Measurements from ENCODE around the gene FAM20A. TPM values are rescaled to one million over a fixed set of nuclear protein-coding genes. Genes with fewer than 3 reads are reported as not detected.

FAM20A gene
- total and polyA plus RNA-seq, 2 of the 8 experiments (the other 6 are each of a cell fraction or from before 2014, with no cell fraction given): 3.6 to 11.9 TPM

- DNase-seq (ENCODE audit: low read depth in 1 of 2, low spot score in 2 of 2): no peak
- no peak overlapping the region for H2AFZ ChIP-seq (ENCODE audit: low read length)
- no peak overlapping the region for H3K9ac ChIP-seq (replicated peaks in 1 of 4; ENCODE audit: extremely low read depth in 1 of 4, low read depth in 3 of 4, low read length in 3 of 4)
- FAIRE-seq: no peak
- H2BK20ac ChIP-seq (ENCODE audit: low read length): no peak overlapping the region
- no peaks in the 10 kb centered on the region for H3K79me2 ChIP-seq (ENCODE audit: control insufficient read depth in 1 of 2, insufficient read depth in 2 of 2, low read length in 2 of 2)
- no peak overlapping the region for H2BK5ac ChIP-seq (ENCODE audit: low read depth, low read length)
- no peaks in the 10 kb centered on the region for H3K9me3 ChIP-seq (ENCODE audit: insufficient read depth in 2 of 2, low read depth in 1 of 2, low read length in 1 of 2)
- H3K79me1 ChIP-seq (ENCODE audit: low read depth, low read length): no peaks in the 10 kb centered on the region
- H3K4me2 ChIP-seq (ENCODE audit: insufficient read depth in 1 of 2, low read depth in 2 of 2, low read length in 2 of 2): no peak overlapping the region
- no peak overlapping the region for H3K27ac ChIP-seq (ENCODE audit: low read depth, low read length)
- no peak overlapping the region for H2BK120ac ChIP-seq (replicated peaks; ENCODE audit: low read depth, low read length)
- no peaks in the 10 kb centered on the region for H3K27me3 ChIP-seq (replicated peaks in 1 of 4; ENCODE audit: control insufficient read depth in 3 of 4, extremely low read depth in 1 of 4, insufficient read depth in 3 of 4, low read length in 3 of 4)
- no peak overlapping the region for H2BK15ac ChIP-seq (ENCODE audit: low read length)
- no peak overlapping the region for H3K4ac ChIP-seq (replicated peaks; ENCODE audit: insufficient read length, low read depth, low read length)
- H4K20me1 ChIP-seq (replicated peaks in 1 of 2; ENCODE audit: control insufficient read depth in 1 of 2, insufficient read depth in 2 of 2, low read length in 2 of 2): no peaks in the 10 kb centered on the region
- H3K14ac ChIP-seq (ENCODE audit: insufficient read length): no peak overlapping the region
- no peak overlapping the region for H3K23ac ChIP-seq (ENCODE audit: insufficient read length)
- H3K23me2 ChIP-seq (ENCODE audit: low read depth, low read length): no peaks in the 10 kb centered on the region; the same call in 1 of the 2 replicates
- no peak overlapping the region for H4K8ac ChIP-seq (ENCODE audit: extremely low read depth, insufficient read depth, low read length)
- H3K36me3 ChIP-seq (ENCODE audit: control insufficient read depth in 2 of 4, insufficient read depth in 4 of 4, low read length in 3 of 4): no peaks in the 10 kb centered on the region
- no peak overlapping the region for H3K18ac ChIP-seq (ENCODE audit: extremely low read depth, low read length)
- H3K4me3 ChIP-seq (ENCODE audit: extremely low read depth in 1 of 4, insufficient read depth in 2 of 4, low read depth in 3 of 4, low read length in 4 of 4): no peak overlapping the region
- H3K56ac ChIP-seq (replicated peaks; ENCODE audit: insufficient read length, low read depth, low read length): no peak overlapping the region
- CTCF ChIA-PET (ENCODE audit: partially characterized antibody): interaction anchor here (1.3 to 1.7 kb wide), 3 partner anchors 8 to 88 kb away, joined by 5 to 11 read pairs (median 6); no protein-coding TSS in a partner anchor
- H3K4me1 ChIP-seq (replicated peaks in 1 of 4; ENCODE audit: control insufficient read depth in 3 of 4, insufficient read depth in 4 of 4, low read length in 3 of 4): no peaks in the 10 kb centered on the region
- POLR2A ChIA-PET (ENCODE audit: partially characterized antibody): interaction anchor here (0.7 kb wide), 1 partner anchor 463 kb away, joined by 3 read pairs; no protein-coding TSS in a partner anchor
- no peak overlapping the region for H4K5ac ChIP-seq (ENCODE audit: insufficient read length, low read depth, low read length)
- H2AK5ac ChIP-seq (ENCODE audit: low read depth, low read length): no peak overlapping the region
- no peak overlapping the region for H2BK12ac ChIP-seq (ENCODE audit: low read depth, low read length)
- no peak overlapping the region for H4K91ac ChIP-seq (replicated peaks; ENCODE audit: insufficient read length, low read length)
- no peak for TF ChIP-seq GTF2F1 (IDR thresholded peaks at IDR 0.05; ENCODE audit: borderline replicate concordance, low read depth, low read length)
- TF ChIP-seq GABPA (IDR thresholded peaks at IDR 0.05; ENCODE audit: borderline replicate concordance, insufficient read depth, low read length): no peak
- TF ChIP-seq SUZ12 (IDR thresholded peaks at IDR 0.05; ENCODE audit: low read length): no peak
- TF ChIP-seq SIN3A (conservative IDR thresholded peaks at IDR 0.05 in 1 of 2, IDR thresholded peaks at IDR 0.05 in 1 of 2; ENCODE audit: low read depth in 1 of 2, low read length in 2 of 2): no peak
- no peak for TF ChIP-seq BCL11A (IDR thresholded peaks at IDR 0.05; ENCODE audit: low read depth in 2 of 2, low read length in 2 of 2)
- no peak for TF ChIP-seq SAP30 (IDR thresholded peaks at IDR 0.05; ENCODE audit: insufficient read depth, insufficient replicate concordance, low read length)
- no peak for TF ChIP-seq CBX5 (IDR thresholded peaks at IDR 0.05; ENCODE audit: low read depth, low read length)
- TF ChIP-seq RAD21 (IDR thresholded peaks at IDR 0.05 in 1 of 2, conservative IDR thresholded peaks at IDR 0.05 in 1 of 2; ENCODE audit: low read depth in 2 of 2, low read length in 2 of 2): no peak
- TF ChIP-seq CHD2 (IDR thresholded peaks at IDR 0.05; ENCODE audit: low read length): no peak
- no peak for TF ChIP-seq MAFK (IDR thresholded peaks at IDR 0.05; ENCODE audit: low read depth, low read length)
- TF ChIP-seq HDAC2 (IDR thresholded peaks at IDR 0.05; ENCODE audit: borderline replicate concordance in 1 of 2, low read depth in 2 of 2, low read length in 2 of 2): no peak
- no peak for TF ChIP-seq CHD1 (IDR thresholded peaks at IDR 0.05; ENCODE audit: low read depth, low read length)
- TF ChIP-seq CBX8 (IDR thresholded peaks at IDR 0.05; ENCODE audit: borderline replicate concordance, low read depth, low read length): no peak
- TF ChIP-seq NANOG (IDR thresholded peaks at IDR 0.05; ENCODE audit: insufficient read depth, low read depth, low read length, poor library complexity, severe bottlenecking): no peak
Measured at GRCh38 chr17:68622423-68622822, 21.3 kb upstream of the FAM20A start.
